ENCODE results near the gene RNF212. TPM values are rescaled to one million over a fixed set of nuclear protein-coding genes. Genes with fewer than 3 reads are reported as not detected.

Gene RNF212
- polyA plus RNA-seq, 3 donors, result 4.3 to 17.4 (median 4.7) TPM

DNA sequence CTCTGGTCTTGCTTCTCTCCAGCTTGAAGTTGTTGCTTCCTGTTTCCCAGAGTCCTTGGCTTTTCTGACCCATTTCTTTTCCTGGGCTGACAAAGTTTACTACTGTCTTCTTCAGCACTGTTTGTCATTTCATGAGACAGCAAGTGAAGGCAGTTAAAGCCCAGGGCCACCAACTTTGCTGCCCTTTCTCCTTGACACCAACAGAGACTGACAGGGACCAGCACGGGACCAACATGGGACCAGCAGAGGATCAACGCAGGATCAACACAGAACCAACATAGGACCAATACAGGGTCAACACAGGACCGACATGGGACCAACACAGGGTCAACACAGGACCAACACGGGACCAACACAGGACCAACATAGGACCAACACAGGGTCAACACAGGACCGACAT is 34.9 kb downstream of the RNF212 start:
- WGBS, 3 donors, result 93 to 95% (median 95%) methylated on average over 5 of the region's 5 CpGs
- H3K27ac ChIP-seq (ENCODE audit: low read depth, low read length), result no peak overlapping the region

DNA sequence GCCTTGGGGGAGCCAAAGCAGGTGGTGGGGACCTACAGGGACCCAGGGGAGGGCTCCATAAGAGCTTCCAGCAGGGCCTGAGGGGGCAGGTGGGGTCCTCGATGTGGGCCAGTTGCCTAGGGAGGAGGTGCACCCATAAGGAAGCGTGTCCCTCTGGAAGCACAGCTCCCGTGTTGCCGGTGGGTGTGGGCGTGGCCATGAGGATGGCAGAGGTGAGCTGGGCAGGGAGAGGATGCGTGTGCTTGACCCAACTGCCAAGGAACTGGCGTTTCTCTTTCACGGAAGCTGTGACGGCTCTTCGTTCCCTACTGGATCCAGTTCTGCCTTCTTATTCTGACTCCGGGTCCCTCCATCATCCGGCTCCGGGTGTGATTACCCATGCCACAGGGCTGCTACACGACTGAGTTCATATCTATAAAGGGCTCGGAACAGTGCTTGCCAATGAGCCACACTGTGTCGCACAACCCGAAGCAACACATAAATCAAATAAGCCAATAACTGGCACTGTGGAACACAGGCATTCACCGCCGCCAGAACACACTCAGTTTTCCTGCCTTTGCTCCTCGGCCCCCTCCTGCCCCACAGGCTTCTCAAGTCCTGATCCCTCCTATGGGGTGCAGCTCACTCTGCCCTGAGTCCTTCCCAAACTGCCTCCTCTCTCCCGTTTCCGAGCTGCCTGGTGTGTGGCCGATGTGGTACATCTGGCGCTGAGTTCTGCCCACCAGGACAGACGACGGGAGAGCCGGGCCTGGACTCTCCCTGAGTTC is 35.5 kb downstream of the RNF212 start:
- 88 to 92% (median 88%) methylated on average over 27 of the region's 27 CpGs for WGBS, 3 donors
- no peak overlapping the region for H3K27ac ChIP-seq (ENCODE audit: low read depth, low read length)

- 69 to 82% (median 74%) methylated on average over 11 of the region's 11 CpGs for WGBS, 3 donors
Observed at GRCh38 chr4:1075809-1076699, 37.3 kb downstream of the RNF212 start.

GRCh38 chr4:1075225-1075624 is 38.1 kb downstream of the RNF212 start:
- 65 to 86% (median 71%) methylated on average over 7 of the region's 7 CpGs for WGBS, 3 donors
- no peak overlapping the region for H3K27ac ChIP-seq (ENCODE audit: low read depth, low read length)

More at GRCh38 chr4:1075809-1076699, 37.3 kb downstream of the RNF212 start:
- no peak overlapping the region for H3K27ac ChIP-seq (ENCODE audit: low read depth, low read length)

DNA sequence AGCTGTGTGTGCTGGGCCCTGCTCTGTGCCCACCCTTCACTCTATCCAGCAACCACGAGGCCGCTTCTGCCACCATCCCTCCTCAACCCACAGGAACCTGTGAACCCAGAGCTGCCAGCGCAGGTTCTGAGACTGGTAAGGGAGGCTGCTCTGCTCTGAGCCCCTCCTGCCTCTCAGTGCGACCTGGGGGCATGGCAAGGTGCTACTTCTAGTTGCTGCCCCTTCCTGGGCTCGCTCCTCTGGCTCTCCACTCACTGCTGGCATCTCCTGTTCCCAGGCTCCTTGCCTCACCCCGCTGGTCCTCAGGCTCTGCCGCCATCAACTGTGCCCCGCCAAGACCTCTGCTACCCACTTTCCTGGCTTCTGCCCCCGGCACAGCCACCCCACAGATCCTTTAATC is 39.3 kb downstream of the RNF212 start:
- H3K27ac ChIP-seq (ENCODE audit: low read depth, low read length), result no peak overlapping the region
- 78 to 96% (median 84%) methylated on average over 9 of the region's 9 CpGs for WGBS, 3 donors

- WGBS, 3 donors, result 25 to 26% (median 25%) methylated on average over 11 of the region's 11 CpGs
Observed at GRCh38 chr4:1072830-1073446, 40.4 kb downstream of the RNF212 start.

DNA sequence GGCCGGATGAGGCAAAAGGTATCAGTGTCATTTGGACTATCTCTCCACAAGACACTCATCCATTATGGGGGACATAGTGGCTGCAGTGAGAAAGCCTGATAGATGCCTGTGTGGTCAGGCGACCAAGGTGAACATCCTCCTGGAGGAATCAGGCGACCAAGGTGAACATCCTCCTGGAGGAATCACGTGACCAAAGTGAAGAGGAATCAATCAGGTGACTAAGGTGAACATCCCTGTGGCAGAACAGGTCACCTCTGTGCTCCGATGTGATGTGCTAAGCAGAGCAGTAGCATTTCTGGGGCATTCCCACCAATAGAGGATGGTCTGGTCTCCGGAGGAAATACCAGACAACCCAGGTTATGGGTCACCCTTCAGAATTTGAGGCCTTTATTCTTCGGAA is 44.0 kb downstream of the RNF212 start:
- WGBS, 3 donors, result 83 to 93% (median 85%) methylated on average over 7 of the region's 7 CpGs
- no peak overlapping the region for H3K27ac ChIP-seq (ENCODE audit: low read depth, low read length)

More at GRCh38 chr4:1072830-1073446, 40.4 kb downstream of the RNF212 start:
- H3K27ac ChIP-seq (ENCODE audit: low read depth, low read length), result no peak overlapping the region

DNA sequence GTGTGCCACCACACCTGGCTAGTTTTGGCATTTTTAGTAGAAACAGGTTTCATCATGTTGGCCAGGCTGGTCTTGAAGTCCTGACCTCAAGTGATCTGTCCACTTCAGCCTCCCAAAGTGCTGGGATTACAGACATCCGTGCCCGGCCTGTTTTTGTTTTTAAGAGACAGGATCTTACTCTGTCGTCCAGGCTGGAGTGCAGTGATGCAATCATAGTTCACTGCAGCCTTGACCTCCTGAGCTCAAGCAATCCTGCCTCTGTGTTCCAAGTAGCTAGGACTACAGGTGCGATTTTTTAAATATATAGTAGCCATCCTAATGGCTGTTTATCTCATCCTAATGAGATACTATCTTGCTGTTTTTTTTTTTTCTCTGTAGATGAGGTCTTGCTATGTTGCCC is 47.6 kb downstream of the RNF212 start:
- WGBS, 3 donors, result 18 to 46% (median 23%) methylated on average over 4 of the region's 4 CpGs
- no peak overlapping the region for H3K27ac ChIP-seq (ENCODE audit: low read depth, low read length)

DNA sequence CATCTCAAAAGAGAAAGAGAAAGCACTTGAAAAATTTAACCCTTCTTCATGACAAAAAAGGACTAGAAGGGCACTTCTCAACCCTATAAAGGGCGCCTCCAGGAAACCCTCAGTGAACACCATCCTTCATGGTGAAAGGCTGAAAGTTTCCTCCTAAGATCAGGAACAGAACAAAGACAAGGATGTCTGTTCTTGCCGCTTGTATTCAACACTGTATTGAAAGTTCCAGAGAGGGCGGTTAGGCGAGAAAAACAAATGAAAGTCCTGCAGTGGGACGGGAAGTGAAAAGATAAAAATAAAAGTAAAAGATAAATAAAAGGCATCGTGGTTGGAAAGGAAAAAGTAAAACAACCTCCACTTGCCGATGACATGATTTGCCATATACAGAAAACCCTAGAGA is 50.9 kb downstream of the RNF212 start:
- H3K27ac ChIP-seq (ENCODE audit: low read depth, low read length), result no peak overlapping the region
- WGBS, 3 donors, result 45 to 67% (median 52%) methylated on average over 7 of the region's 7 CpGs

DNA sequence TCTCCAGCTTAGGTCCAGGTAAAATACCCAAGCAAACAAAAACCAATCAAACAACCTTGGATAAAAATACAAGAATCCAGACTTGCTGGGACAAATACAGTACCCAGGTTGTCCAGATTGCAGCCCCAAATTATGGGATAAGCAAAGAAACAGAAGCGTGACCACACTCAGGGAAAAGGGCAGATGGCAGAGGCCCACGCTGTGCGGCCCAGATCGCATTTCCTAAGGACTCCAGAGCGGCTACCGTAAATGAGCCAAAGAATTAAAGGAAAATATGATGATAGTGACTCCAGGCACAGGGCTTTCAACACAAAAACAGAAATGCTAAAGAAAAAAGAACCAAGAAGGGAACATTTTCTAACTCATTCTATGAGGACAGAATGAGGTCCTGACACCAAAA is 51.6 kb downstream of the RNF212 start:
- H3K27ac ChIP-seq (ENCODE audit: low read depth, low read length), result no peak overlapping the region
- 57 to 96% (median 72%) methylated on average over 6 of the region's 6 CpGs for WGBS, 3 donors

DNA sequence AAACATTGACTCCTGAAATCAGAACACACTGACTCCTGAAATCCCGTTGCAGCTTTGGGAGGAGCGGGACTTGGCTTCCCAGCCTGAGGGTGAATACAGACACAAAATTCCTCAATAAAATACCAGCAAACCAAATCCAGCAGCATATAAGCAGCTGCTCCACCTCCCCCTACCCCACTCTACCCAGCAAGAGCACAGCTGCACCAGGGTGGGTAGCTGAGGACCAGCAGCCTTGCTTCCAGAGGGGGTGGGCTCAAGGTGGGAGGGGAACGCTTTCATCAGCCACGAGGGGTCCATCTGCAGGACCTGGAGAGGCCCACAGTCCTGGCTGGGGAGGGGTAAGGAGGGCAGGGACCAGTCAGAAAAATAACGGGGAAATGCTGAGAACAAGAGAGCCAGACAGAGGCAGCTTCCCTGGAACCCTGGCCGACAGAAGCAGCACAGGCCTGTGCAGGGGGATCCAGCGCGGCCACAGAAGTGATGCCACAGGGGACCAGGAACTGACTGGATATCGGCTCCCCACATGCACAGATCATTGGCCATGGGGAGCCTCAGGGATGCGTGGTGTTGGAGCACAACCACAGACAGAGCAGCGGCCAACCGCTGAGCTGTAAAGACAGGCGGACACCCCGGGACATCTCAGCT is 52.2 kb downstream of the RNF212 start:
- 74 to 90% (median 78%) methylated on average over 14 of the region's 14 CpGs for WGBS, 3 donors
- H3K27ac ChIP-seq (ENCODE audit: low read depth, low read length), result no peak overlapping the region

- whole genome bisulfite sequencing, 3 donors, result 94 to 98% (median 95%) methylated on average over 9 of the region's 9 CpGs
Observed at GRCh38 chr4:1060621-1061020, 52.7 kb downstream of the RNF212 start.

DNA sequence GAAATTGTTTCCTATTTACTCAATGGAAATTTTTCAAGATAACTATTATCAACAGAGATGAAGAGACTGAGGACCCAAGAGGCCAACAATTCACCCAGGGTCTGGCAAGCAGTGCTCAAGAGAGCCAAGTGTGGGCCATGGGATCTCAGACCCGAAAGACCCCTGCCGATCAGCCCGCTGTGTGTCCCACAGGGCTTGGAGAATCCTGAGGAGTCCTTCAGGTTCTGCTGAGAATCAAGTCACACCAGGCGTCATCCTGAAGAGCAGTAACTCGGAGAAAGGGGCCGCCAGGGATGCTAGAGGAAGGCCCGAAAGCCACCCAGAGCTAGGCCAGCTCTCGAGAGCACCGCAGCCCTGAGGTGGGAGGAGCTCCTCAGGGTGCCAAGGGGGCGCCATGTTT is 53.2 kb downstream of the RNF212 start:
- 55 to 74% (median 55%) methylated on average over 10 of the region's 10 CpGs for WGBS, 3 donors
- no peak overlapping the region for H3K27ac ChIP-seq (ENCODE audit: low read depth, low read length)

More at GRCh38 chr4:1060621-1061020, 52.7 kb downstream of the RNF212 start:
- H3K27ac ChIP-seq (ENCODE audit: low read depth, low read length), result no peak overlapping the region

- WGBS, 3 donors, result 67 to 80% (median 74%) methylated on average over 16 of the region's 16 CpGs
- no peak overlapping the region for H3K27ac ChIP-seq (ENCODE audit: low read depth, low read length)
Observed at GRCh38 chr4:1058997-1059665, 54.2 kb downstream of the RNF212 start.

DNA sequence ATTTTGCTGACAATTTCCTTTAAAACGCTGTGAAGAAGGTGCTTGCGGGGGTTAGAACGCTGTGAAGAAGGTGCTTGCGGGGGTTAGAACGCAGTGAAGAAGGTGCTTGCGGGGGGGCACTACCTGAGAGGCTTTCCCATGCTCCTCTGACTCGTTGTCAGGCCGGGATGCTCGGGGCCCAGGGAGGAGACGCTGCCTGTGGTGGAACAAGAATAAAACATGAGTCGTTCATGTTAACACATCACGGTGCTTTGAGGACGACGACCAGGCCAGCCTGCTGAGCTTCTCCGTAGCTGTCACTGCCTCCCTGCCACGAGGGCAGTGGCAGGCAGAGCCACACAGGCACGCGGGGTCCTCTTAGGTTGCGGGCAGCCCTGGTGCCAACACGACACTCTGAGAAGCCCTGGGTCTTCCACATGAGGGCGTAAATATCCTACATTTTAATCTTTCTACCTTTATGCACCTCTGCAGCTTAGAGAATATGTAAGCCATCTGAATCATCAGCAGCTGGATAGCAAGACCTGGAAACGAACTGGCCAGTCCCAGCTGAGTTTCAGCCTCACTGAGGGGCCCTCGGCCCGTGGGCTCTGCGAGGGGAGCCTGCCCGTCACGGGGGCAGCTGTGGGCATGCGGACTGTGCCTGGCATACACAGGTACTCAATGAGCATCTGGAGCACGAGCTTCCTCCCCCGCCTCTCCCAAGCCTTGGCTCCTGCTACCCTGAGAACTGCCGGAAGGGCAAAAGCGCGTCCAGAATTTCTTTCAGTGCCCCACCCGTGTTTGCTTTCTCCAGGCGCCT is 55.0 kb downstream of the RNF212 start:
- H3K27ac ChIP-seq (ENCODE audit: low read depth, low read length), result no peak overlapping the region
- WGBS, 3 donors, result 66 to 85% (median 71%) methylated on average over 35 of the region's 35 CpGs

DNA sequence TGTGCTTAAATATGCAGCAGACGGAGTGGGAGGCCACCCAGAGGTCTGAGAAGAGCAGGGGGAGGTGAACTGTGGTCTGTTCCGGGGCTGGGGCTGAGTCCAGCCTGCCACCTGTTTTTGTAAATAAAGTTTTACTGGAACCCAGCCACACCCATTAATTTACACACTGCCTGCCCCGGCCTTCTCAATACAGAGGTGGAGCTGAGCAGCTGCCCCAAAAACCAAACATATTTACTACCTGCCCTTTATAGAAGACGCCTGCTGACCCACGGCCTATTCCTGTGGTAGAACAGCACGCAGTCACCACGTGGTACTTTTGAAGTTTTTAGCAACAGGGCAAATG is 56.0 kb downstream of the RNF212 start:
- H3K27ac ChIP-seq (ENCODE audit: low read depth, low read length), result no peak overlapping the region
- WGBS, 3 donors, result 75 to 87% (median 86%) methylated on average over 7 of the region's 7 CpGs

DNA sequence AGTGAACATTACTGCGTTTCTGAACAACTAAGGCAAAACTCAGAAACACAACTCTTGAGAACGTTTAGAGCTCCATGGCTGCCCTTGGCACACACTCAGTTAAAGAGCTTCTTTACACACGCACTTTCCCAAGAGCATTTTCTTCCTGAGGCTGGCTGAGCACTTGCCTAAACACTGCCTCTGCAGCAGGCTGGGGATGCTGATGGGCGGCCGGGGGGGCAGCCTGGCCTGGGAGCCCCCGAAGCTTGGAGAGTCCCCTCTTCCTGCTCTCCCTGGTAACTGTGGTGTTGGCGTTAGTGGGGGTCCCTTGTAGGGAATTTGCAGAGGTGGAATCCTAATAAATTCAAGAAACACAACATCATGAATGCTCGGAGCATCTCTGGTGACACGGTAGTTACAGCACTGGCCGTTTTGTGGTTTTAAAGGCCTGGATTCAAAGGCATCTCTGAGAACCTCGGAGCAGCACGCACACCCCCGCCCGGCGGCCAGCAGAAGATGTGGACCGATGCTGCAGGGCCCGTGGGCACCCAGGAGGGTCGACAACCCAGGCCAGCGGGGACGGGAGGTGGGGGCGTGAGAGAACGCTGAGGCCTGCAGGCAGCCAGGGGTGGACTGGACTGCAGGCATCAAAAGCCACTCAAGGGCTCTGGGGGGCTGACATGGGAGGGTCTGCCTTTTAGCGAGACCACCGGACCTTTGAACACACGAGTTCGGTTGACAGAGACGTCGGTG is 56.5 kb downstream of the RNF212 start:
- no peak overlapping the region for H3K27ac ChIP-seq (ENCODE audit: low read depth, low read length)
- 86 to 90% (median 89%) methylated on average over 28 of the region's 28 CpGs for WGBS, 3 donors
